IMR-90 (cell line): ENCODE measurements around the gene TEPSIN. TPM values are rescaled to one million over a fixed set of nuclear protein-coding genes. Genes with fewer than 3 reads are reported as not detected.

ENCODE experiments used
- ATAC-seq: fragments of 200-7000 bp; cut with Tn5 transposase; 2 replicates; pipeline ENCODE4 v1.9.1; 2020; ENCODE audit warnings: low read depth, mild to moderate bottlenecking, moderate library complexity
- BruUV-seq: library from RNA; stranded (reverse); fragments of 400-500 nt; replicated peaks from 2 replicates; lab custom pipeline; 2021; lab: Mats Ljungman, UMichigan
- CTCF ChIA-PET: fragments of 300-600 bp; formaldehyde crosslinking; extraction: SDS; loops from one replicate; lab custom pipeline; 2021; ENCODE audit warnings: antibody characterized with exemption; lab: Yijun Ruan, JAX
- POLR2A ChIA-PET: fragments of 300-600 bp; sonication (Branson Sonifier 250); formaldehyde crosslinking; loops from one replicate; lab custom pipeline; 2022; ENCODE audit warnings: antibody characterized with exemption; ENCODE audit not compliant: unreplicated experiment; lab: Charles Lee
- DNase-seq: peaks from one replicate; pipeline ENCODE4 v3.0.0; 2013
- H2AFZ ChIP-seq: replicated peaks from 2 replicates; pipeline ENCODE3; 2013; ENCODE audit warnings: low read length, mild to moderate bottlenecking; ENCODE audit not compliant: poor library complexity
- H2AK5ac ChIP-seq: 2 replicates; pipeline ENCODE4 v1.6.1; 2013; ENCODE audit warnings: low read depth, low read length, inconsistent platforms
- H2AK9ac ChIP-seq: replicated peaks from 2 replicates; pipeline ENCODE3; 2013; ENCODE audit warnings: mild to moderate bottlenecking, low read depth, low read length, moderate library complexity; ENCODE audit not compliant: poor library complexity
- H2BK120ac ChIP-seq: 2 replicates; pipeline ENCODE4 v1.6.1; 2013; ENCODE audit warnings: low read depth, low read length, inconsistent platforms
- H2BK15ac ChIP-seq: 3 replicates; pipeline ENCODE4 v1.6.1; 2013; ENCODE audit warnings: low read depth, low read length, inconsistent platforms
- H2BK20ac ChIP-seq: 2 replicates; pipeline ENCODE4 v1.6.1; 2013; ENCODE audit warnings: low read depth, mild to moderate bottlenecking, inconsistent platforms, low read length, moderate library complexity
- H2BK5ac ChIP-seq: 2 replicates; pipeline ENCODE4 v1.6.1; 2013; ENCODE audit warnings: mild to moderate bottlenecking, low read depth, low read length, inconsistent platforms; ENCODE audit not compliant: poor library complexity, severe bottlenecking
- H3K14ac ChIP-seq: replicated peaks from 2 replicates; pipeline ENCODE4 v1.6.1; 2013; ENCODE audit warnings: low read depth, low read length, inconsistent platforms
- H3K18ac ChIP-seq: 2 replicates; pipeline ENCODE4 v1.6.1; 2013; ENCODE audit warnings: low read depth, low read length, control low read depth
- H3K23ac ChIP-seq: 2 replicates; pipeline ENCODE4 v1.6.1; 2013; ENCODE audit warnings: low read depth, low read length, inconsistent platforms
- H3K27ac ChIP-seq: 2 replicates; pipeline ENCODE4 v1.5.1; 2013; ENCODE audit warnings: mild to moderate bottlenecking, control low read depth, low read length; ENCODE audit not compliant: insufficient read depth
- H3K27me3 ChIP-seq: 2 replicates; pipeline ENCODE4 v1.6.1; 2013; ENCODE audit warnings: low read length; ENCODE audit not compliant: control insufficient read depth, insufficient read depth
- H3K36me3 ChIP-seq: 2 replicates; pipeline ENCODE4 v1.6.1; 2013; ENCODE audit warnings: low read length, mixed read lengths; ENCODE audit not compliant: control insufficient read depth, insufficient read depth
- H3K4ac ChIP-seq: 2 replicates; pipeline ENCODE4 v1.6.1; 2013; ENCODE audit warnings: low read depth, low read length, inconsistent platforms
- H3K4me1 ChIP-seq: 2 replicates; pipeline ENCODE4 v1.6.1; 2013; ENCODE audit warnings: low read length, mixed read lengths; ENCODE audit not compliant: control insufficient read depth, insufficient read depth
- H3K4me2 ChIP-seq: 2 replicates; pipeline ENCODE4 v1.6.1; 2013; ENCODE audit warnings: low read depth, mild to moderate bottlenecking, control low read depth, low read length, moderate library complexity
- H3K4me3 ChIP-seq: 2 replicates; pipeline ENCODE4 v1.5.1; 2013; ENCODE audit warnings: low read depth, mild to moderate bottlenecking, control low read depth, low read length, moderate library complexity; ENCODE audit not compliant: insufficient read depth
- H3K56ac ChIP-seq: 2 replicates; pipeline ENCODE4 v1.6.1; 2013; ENCODE audit warnings: low read length, inconsistent platforms; ENCODE audit not compliant: insufficient read depth; ENCODE audit errors: extremely low read depth
- H3K79me1 ChIP-seq, 2 experiments: 2 replicates each; pipeline ENCODE4 v1.6.1; 2013; ENCODE audit warnings: low read length in 2 of 2, inconsistent platforms in 1 of 2, low read depth in 1 of 2
- H3K9ac ChIP-seq: 2 replicates; pipeline ENCODE4 v1.6.1; 2013; ENCODE audit warnings: low read depth, low read length, control low read depth
- H3K9me1 ChIP-seq: 2 replicates; pipeline ENCODE4 v1.6.1; 2013; ENCODE audit warnings: low read length, inconsistent platforms; ENCODE audit not compliant: insufficient read depth
- H3K9me3 ChIP-seq: 2 replicates; pipeline ENCODE4 v1.6.1; 2013; ENCODE audit warnings: low read length; ENCODE audit not compliant: control insufficient read depth, insufficient read depth
- H4K20me1 ChIP-seq: 2 replicates; pipeline ENCODE4 v1.6.1; 2013; ENCODE audit warnings: low read length, inconsistent platforms; ENCODE audit not compliant: insufficient read depth
- H4K5ac ChIP-seq: 2 replicates; pipeline ENCODE4 v1.6.1; 2013; ENCODE audit warnings: mild to moderate bottlenecking, low read depth, low read length, control low read depth
- H4K8ac ChIP-seq, 2 experiments: 2 replicates each; pipeline ENCODE4 v1.6.1; 2013; ENCODE audit warnings: low read depth in 2 of 2, low read length in 2 of 2, control low read depth in 1 of 2, inconsistent platforms in 1 of 2
- H4K91ac ChIP-seq: 2 replicates; pipeline ENCODE4 v1.6.1; 2013; ENCODE audit warnings: low read depth, low read length, inconsistent platforms; ENCODE audit not compliant: insufficient read depth
- USF2 ChIP-seq: fragments of 150-350 bp; IDR thresholded peaks from 2 replicates; pipeline ENCODE4 v1.6.1; 2017; ENCODE audit warnings: mild to moderate bottlenecking, antibody characterized with exemption, low read length, low read depth
- WGBS, 2 experiments: methylation state at CpG; one replicate each; pipeline versions ENCODE4 v1.1.5 to v1.1.7; 2013; ENCODE audit warnings: missing lambda C conversion rate in 2 of 2; ENCODE audit not compliant: insufficient read length in 1 of 2; ENCODE audit errors: extremely low coverage in 2 of 2; 5-methylcytosine and 5-hydroxymethylcytosine counted together
- dilution Hi-C: fragments of 300-500 bp; cut with HindIII; formaldehyde crosslinking; loops from one replicate; pipeline ENCODE4 v1.14.3; 2018; ENCODE audit warnings: low sequenced_read_pairs; ENCODE audit not compliant: unreplicated experiment
- in situ Hi-C: fragments of 300-500 bp; cut with MboI; formaldehyde crosslinking; loops from 3 replicates; pipeline ENCODE4 v1.14.3; 2019; ENCODE audit warnings: low sequenced_read_pairs, inconsistent platforms, mixed read lengths
- intact Hi-C: fragments of 100-400 bp; cut with micrococcal nuclease; formaldehyde crosslinking; loops from 2 replicates; pipeline ENCODE4 v1.10.0; 2022
- polyA plus RNA-seq, 3 experiments: library from polyadenylated mRNA; depleted of rRNA; stranded (reverse); fragments of >200 nt; gene quantifications; 2 replicates each; pipeline ENCODE4 v1.2.3, GENCODE V29; 2012; ENCODE audit warnings: low replicate concordance in 1 of 3
- total RNA-seq: library from RNA; depleted of rRNA; stranded (reverse); fragments of >200 nt; gene quantifications from 2 replicates; pipeline ENCODE4 v1.2.3, GENCODE V29; 2012
- TF ChIP-seq, protein P1 (sequence below): fragments of 150-350 bp; IDR thresholded peaks from 2 replicates; pipeline ENCODE4 v1.6.1; 2016; ENCODE audit warnings: low read depth, mild to moderate bottlenecking, low read length, moderate library complexity, borderline replicate concordance

Gene TEPSIN
- total and polyA plus RNA-seq, 2 of the 4 experiments (the other 2 are of a cell fraction) = 3.2 to 28.1 TPM

DNA sequence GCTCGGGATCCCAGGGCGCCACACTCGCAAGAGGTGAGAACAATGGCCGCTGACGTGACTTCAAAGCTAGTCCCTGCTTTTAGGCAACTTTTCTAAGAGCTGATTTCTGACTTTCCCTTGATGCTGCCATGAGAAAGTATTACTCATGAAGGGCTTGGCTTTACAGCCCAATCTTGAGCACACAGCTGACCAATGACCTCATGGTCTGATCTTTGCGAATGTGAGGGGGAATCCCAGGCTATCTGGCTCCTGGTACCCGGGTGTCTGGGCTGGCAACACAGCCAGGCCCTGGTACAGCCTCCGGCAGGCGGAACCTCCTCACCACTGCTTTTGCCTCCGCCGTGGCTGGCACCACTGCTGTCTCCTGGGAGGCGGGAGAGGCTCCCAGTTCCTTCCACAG lies 17.8 kb upstream of the TEPSIN start:
- H2AK9ac ChIP-seq = no peak overlapping the region
- no peak overlapping the region for H3K23ac ChIP-seq
- no peak overlapping the region for H2BK5ac ChIP-seq
- H3K36me3 ChIP-seq = peaks cover 41% of the 10 kb centered on the region
- no peak overlapping the region for H2AK5ac ChIP-seq
- H3K4me1 ChIP-seq = peaks cover 12% of the 10 kb centered on the region
- dilution Hi-C loops = no loop called here
- H3K9me1 ChIP-seq = peaks cover 7% of the 10 kb centered on the region
- in situ Hi-C loops = loop anchor here (5.0 kb wide), 1 partner anchor 226 kb away; no protein-coding TSS in a partner anchor
- no peak overlapping the region for H3K9ac ChIP-seq
- no peak overlapping the region for H2BK15ac ChIP-seq
- no TSS peak for BruUV-seq
- peak; percentile 31; the same call in 1 of the 2 replicates for ATAC-seq
- peaks cover 22% of the 10 kb centered on the region for H4K20me1 ChIP-seq
- no peak overlapping the region for H3K18ac ChIP-seq
- ChIA-PET POLR2A (no interaction called here), CTCF (no interaction called here)
- no peak overlapping the region for H4K8ac ChIP-seq
- no peak overlapping the region for H3K56ac ChIP-seq
- no peak overlapping the region for H3K4me2 ChIP-seq
- H3K4ac ChIP-seq = no peak overlapping the region
- intact Hi-C loops = no loop called here
- H3K9me3 ChIP-seq = no peaks in the 10 kb centered on the region
- no peak overlapping the region for H4K5ac ChIP-seq
- no peak overlapping the region for H3K27ac ChIP-seq
- H2BK120ac ChIP-seq = no peak overlapping the region
- no peak overlapping the region for H3K14ac ChIP-seq
- no peak overlapping the region for H2BK20ac ChIP-seq
- DNase-seq = peak; percentile 79
- H3K27me3 ChIP-seq = no peaks in the 10 kb centered on the region
- H3K4me3 ChIP-seq = no peak overlapping the region
- 100% methylated on average over 1 of the region's 12 CpGs; no CpG with 5 or more reads in 1 of the 2 experiments for WGBS, 2 experiments
- H3K79me1 ChIP-seq = peaks cover 9 to 20% of the 10 kb centered on the region in 2 experiments; a peak in 3 of 4 replicates
- TF ChIP-seq, protein P1, sequence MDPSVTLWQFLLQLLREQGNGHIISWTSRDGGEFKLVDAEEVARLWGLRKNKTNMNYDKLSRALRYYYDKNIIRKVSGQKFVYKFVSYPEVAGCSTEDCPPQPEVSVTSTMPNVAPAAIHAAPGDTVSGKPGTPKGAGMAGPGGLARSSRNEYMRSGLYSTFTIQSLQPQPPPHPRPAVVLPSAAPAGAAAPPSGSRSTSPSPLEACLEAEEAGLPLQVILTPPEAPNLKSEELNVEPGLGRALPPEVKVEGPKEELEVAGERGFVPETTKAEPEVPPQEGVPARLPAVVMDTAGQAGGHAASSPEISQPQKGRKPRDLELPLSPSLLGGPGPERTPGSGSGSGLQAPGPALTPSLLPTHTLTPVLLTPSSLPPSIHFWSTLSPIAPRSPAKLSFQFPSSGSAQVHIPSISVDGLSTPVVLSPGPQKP = no peak
- 0 out of 2 replicates have a peak, but pooled peaks have one; percentile 9 for TF ChIP-seq USF2
- no peak overlapping the region for H4K91ac ChIP-seq
- H2AFZ ChIP-seq = no peak overlapping the region
